ENCODE data around the gene FLNA. TPM values are rescaled to one million over a fixed set of nuclear protein-coding genes. Genes with fewer than 3 reads are reported as not detected.

The FLNA gene
- total and polyA plus RNA-seq, 2 experiments from 2014 or later = 1,379 to 2,857 TPM

- Histone ChIP-seq H3K9me3 (ENCODE audit: low read depth) (no peaks in the 10 kb centered on the region), H3K27ac (peak overlapping the region; percentile 21; the same call in 1 of the 2 replicates), H3K4me1 (ENCODE audit: insufficient read depth) (0 out of 2 replicates have a peak, but pooled peaks cover 5% of the 10 kb centered on the region), H3K4me2 (ENCODE audit: unreplicated experiment) (no peak overlapping the region), H2AFZ (no peak overlapping the region), H3F3A (ENCODE audit: insufficient read depth) (peaks cover 36% of the 10 kb centered on the region), H4K20me1 (ENCODE audit: insufficient read depth) (no peaks in the 10 kb centered on the region; the same call in 1 of the 2 replicates), H3K9me2 (ENCODE audit: insufficient read depth) (no peaks in the 10 kb centered on the region), H3K4me3 (no peak overlapping the region), H3K9ac (no peak overlapping the region), H3K27me3 (replicated peaks; ENCODE audit: insufficient read depth) (no peaks in the 10 kb centered on the region), H3K79me2 (ENCODE audit: insufficient read depth) (peaks cover 89% of the 10 kb centered on the region), H3K36me3 (ENCODE audit: low read depth) (peaks cover 6% of the 10 kb centered on the region; the same call in 1 of the 2 replicates)
- DNase-seq = no peak
- in situ Hi-C loops (cut with MboI) = no loop called here
- no peak for TF ChIP-seq EZH2phosphoT487 (IDR thresholded peaks at IDR 0.05; ENCODE audit: insufficient read depth, low read depth)
- no peak for TF ChIP-seq EZH2 (IDR thresholded peaks at IDR 0.05; ENCODE audit: insufficient read depth, poor library complexity, severe bottlenecking)
- WGBS, 2 experiments (ENCODE audit: low coverage in 1 of 2, low lambda C conversion rate in 2 of 2, missing lambda C conversion rate in 2 of 2) = 72 to 75% methylated on average over 13 to 15 of the region's 30 CpGs
Observed at GRCh38 chrX:154362085-154362742, 12.2 kb downstream of the FLNA start.

DNA sequence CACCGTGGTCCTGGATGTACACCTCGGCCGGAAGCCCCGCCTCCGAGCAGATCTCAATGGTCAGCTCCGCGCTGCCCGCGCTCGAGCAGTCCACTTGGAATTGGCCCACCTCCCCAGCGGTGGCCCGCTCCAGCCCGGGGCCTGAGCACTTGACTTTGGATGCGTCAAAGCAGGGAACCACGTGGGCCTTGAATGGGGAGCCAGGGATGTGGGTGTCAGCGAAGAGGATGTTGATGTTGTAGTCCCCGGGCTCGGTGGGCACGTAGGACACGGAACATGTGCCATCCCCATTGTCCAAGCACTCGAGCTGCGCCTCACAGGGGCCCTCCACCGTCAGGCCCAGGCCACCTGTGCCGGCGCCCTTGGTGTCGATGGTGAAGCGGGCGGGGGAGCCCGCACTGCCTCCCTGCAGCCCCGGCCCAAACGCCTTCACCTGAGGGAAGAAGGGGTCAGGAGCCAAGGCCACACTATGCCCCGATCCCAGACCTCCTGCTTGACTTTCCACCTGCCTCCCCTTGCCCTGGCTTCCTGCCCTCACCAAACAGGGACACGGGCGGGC lies 14.2 kb downstream of the FLNA start:
- no peak for DNase-seq
- Histone ChIP-seq H3F3A (ENCODE audit: insufficient read depth) (peaks cover 30% of the 10 kb centered on the region), H3K27ac (no peak overlapping the region), H3K4me1 (ENCODE audit: insufficient read depth) (no peaks in the 10 kb centered on the region), H3K27me3 (replicated peaks; ENCODE audit: insufficient read depth) (no peaks in the 10 kb centered on the region), H3K79me2 (ENCODE audit: insufficient read depth) (peaks cover 81% of the 10 kb centered on the region), H4K20me1 (ENCODE audit: insufficient read depth) (no peaks in the 10 kb centered on the region; the same call in 1 of the 2 replicates), H3K36me3 (ENCODE audit: low read depth) (peaks cover 6% of the 10 kb centered on the region; the same call in 1 of the 2 replicates), H3K9me3 (ENCODE audit: low read depth) (no peaks in the 10 kb centered on the region), H3K4me3 (no peak overlapping the region), H3K4me2 (ENCODE audit: unreplicated experiment) (no peak overlapping the region), H2AFZ (no peak overlapping the region), H3K9me2 (ENCODE audit: insufficient read depth) (no peaks in the 10 kb centered on the region), H3K9ac (no peak overlapping the region)
- in situ Hi-C loops (cut with MboI) = no loop called here
- 83 to 93% methylated on average over 10 to 25 of the region's 34 CpGs for WGBS, 2 experiments (ENCODE audit: low coverage in 1 of 2, low lambda C conversion rate in 2 of 2, missing lambda C conversion rate in 2 of 2)
- TF ChIP-seq EZH2 (IDR thresholded peaks at IDR 0.05; ENCODE audit: insufficient read depth, poor library complexity, severe bottlenecking) = no peak
- TF ChIP-seq EZH2phosphoT487 (IDR thresholded peaks at IDR 0.05; ENCODE audit: insufficient read depth, low read depth) = no peak

DNA sequence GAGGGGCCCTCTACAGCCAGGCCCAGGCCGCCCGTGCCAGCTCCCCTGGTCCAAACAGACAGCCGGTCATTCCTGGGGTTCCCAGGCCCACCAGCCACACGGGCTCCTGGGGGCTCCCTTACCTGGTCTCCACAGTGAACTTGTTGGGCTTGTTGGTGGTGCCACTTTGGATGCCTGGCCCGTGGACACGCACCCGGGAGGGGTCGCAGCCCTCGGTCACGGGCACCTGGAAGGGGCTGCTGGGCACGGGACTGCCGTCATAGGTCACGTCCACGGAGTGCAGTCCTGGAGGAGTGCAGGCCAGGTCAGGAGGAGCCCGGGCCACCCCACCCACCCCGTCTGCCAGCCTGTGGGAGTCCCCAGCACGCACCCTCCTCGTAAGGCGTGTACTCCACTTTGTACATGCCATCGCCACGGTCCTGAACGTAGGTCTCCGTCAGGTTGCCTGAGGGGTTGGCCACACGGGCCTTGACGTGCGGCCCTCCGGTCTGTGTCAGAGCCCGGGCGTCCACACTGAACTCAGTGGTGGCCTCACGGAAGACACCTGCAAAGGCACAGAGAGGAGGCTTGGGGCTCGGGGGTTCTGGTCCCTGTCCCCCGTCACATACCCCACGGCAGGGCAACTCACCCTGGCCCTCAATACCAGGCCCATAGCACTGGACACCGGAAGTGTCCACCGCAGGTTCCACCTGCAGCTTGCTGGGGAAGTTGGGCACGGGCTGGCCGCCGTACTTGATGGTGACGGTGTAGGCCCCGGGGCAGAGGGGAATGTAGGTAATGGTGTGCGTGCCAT lies 14.9 kb downstream of the FLNA start:
- H3K27me3 ChIP-seq (replicated peaks; ENCODE audit: insufficient read depth) = no peaks in the 10 kb centered on the region
- H3K27ac ChIP-seq = no peak overlapping the region
- no peak for DNase-seq
- H3K79me2 ChIP-seq (ENCODE audit: insufficient read depth) = peaks cover 75% of the 10 kb centered on the region
- no peak overlapping the region for H3K4me3 ChIP-seq
- H2AFZ ChIP-seq = no peak overlapping the region
- H3K9me3 ChIP-seq (ENCODE audit: low read depth) = no peaks in the 10 kb centered on the region
- no peaks in the 10 kb centered on the region; the same call in 1 of the 2 replicates for H4K20me1 ChIP-seq (ENCODE audit: insufficient read depth)
- H3K9ac ChIP-seq = no peak overlapping the region
- no peaks in the 10 kb centered on the region for H3K9me2 ChIP-seq (ENCODE audit: insufficient read depth)
- peaks cover 30% of the 10 kb centered on the region for H3F3A ChIP-seq (ENCODE audit: insufficient read depth)
- H3K4me2 ChIP-seq (ENCODE audit: unreplicated experiment) = no peak overlapping the region
- TF ChIP-seq EZH2 (IDR thresholded peaks at IDR 0.05; ENCODE audit: insufficient read depth, poor library complexity, severe bottlenecking) (no peak), EZH2phosphoT487 (IDR thresholded peaks at IDR 0.05; ENCODE audit: insufficient read depth, low read depth) (no peak)
- H3K36me3 ChIP-seq (ENCODE audit: low read depth) = peaks cover 6% of the 10 kb centered on the region; the same call in 1 of the 2 replicates
- H3K4me1 ChIP-seq (ENCODE audit: insufficient read depth) = no peaks in the 10 kb centered on the region
- in situ Hi-C loops (cut with MboI) = no loop called here
- 89 to 98% methylated on average over 9 to 19 of the region's 41 CpGs for WGBS, 2 experiments (ENCODE audit: low coverage in 1 of 2, low lambda C conversion rate in 2 of 2, missing lambda C conversion rate in 2 of 2)

- H3K4me3 ChIP-seq = no peak overlapping the region
- 89 to 91% methylated on average over 6 of the region's 6 CpGs for WGBS, 2 experiments (ENCODE audit: low coverage in 1 of 2, low lambda C conversion rate in 2 of 2, missing lambda C conversion rate in 2 of 2)
- H3K27me3 ChIP-seq (replicated peaks; ENCODE audit: insufficient read depth) = no peaks in the 10 kb centered on the region
- in situ Hi-C loops (cut with MboI) = no loop called here
- H3K4me1 ChIP-seq (ENCODE audit: insufficient read depth) = no peaks in the 10 kb centered on the region
- no peaks in the 10 kb centered on the region; the same call in 1 of the 2 replicates for H4K20me1 ChIP-seq (ENCODE audit: insufficient read depth)
- H3K27ac ChIP-seq = no peak overlapping the region
- H3K9me2 ChIP-seq (ENCODE audit: insufficient read depth) = no peaks in the 10 kb centered on the region
- H3K9ac ChIP-seq = no peak overlapping the region
- no peak overlapping the region for H3K4me2 ChIP-seq (ENCODE audit: unreplicated experiment)
- H2AFZ ChIP-seq = no peak overlapping the region
- H3F3A ChIP-seq (ENCODE audit: insufficient read depth) = peaks cover 30% of the 10 kb centered on the region
- TF ChIP-seq EZH2 (IDR thresholded peaks at IDR 0.05; ENCODE audit: insufficient read depth, poor library complexity, severe bottlenecking) = no peak
- TF ChIP-seq EZH2phosphoT487 (IDR thresholded peaks at IDR 0.05; ENCODE audit: insufficient read depth, low read depth) = no peak
- peaks cover 6% of the 10 kb centered on the region; the same call in 1 of the 2 replicates for H3K36me3 ChIP-seq (ENCODE audit: low read depth)
- H3K9me3 ChIP-seq (ENCODE audit: low read depth) = no peaks in the 10 kb centered on the region
- peaks cover 69% of the 10 kb centered on the region for H3K79me2 ChIP-seq (ENCODE audit: insufficient read depth)
- DNase-seq = no peak
Observed at GRCh38 chrX:154358829-154359228, 15.6 kb downstream of the FLNA start.

Measured in GM23248 (cell line).